SK-N-SH treated with all-trans-retinoic acid at 6 μM for 48 hours (cell line): ENCODE data around the gene ATP9A.

ENCODE experiments used
- ATAC-seq: fragments of 200-7000 bp; cut with Tn5 transposase; 3 replicates; pipeline ENCODE4 v1.9.1; 2020; ENCODE audit warnings: mild to moderate bottlenecking, moderate library complexity
- ARNTL ChIP-seq: fragments of 450-650 bp; formaldehyde crosslinking; IDR thresholded peaks from 2 replicates; pipeline ENCODE4 v1.5.0; 2020; ENCODE audit warnings: low read depth, mild to moderate bottlenecking, moderate library complexity, borderline replicate concordance
- BACH2 ChIP-seq: fragments of 250-450 bp; sonication (Bioruptor Pico); IDR thresholded peaks from 2 replicates; pipeline ENCODE4 v1.9.0; 2021; ENCODE audit warnings: mild to moderate bottlenecking, borderline replicate concordance
- CREB5 ChIP-seq: fragments of 250-450 bp; sonication (Bioruptor Pico); IDR thresholded peaks from 2 replicates; pipeline ENCODE4 v1.5.1; 2020; ENCODE audit warnings: low read depth, mild to moderate bottlenecking, moderate library complexity
- CSDC2 ChIP-seq: fragments of 250-450 bp; sonication (Bioruptor Pico); IDR thresholded peaks from 2 replicates; pipeline ENCODE4 v1.5.0; 2020; ENCODE audit warnings: mild to moderate bottlenecking, moderate library complexity
- CSRNP3 ChIP-seq: fragments of 250-450 bp; sonication (Bioruptor Pico); IDR thresholded peaks from 2 replicates; pipeline ENCODE4 v1.5.1; 2021; ENCODE audit warnings: mild to moderate bottlenecking, moderate library complexity
- ESRRG ChIP-seq: fragments of 250-450 bp; sonication (Bioruptor Pico); IDR thresholded peaks from 2 replicates; pipeline ENCODE4 v1.6.1; 2021; ENCODE audit warnings: mild to moderate bottlenecking
- GLIS3 ChIP-seq: fragments of 250-450 bp; sonication (Bioruptor Pico); IDR thresholded peaks from 2 replicates; pipeline ENCODE4 v1.5.0; 2020; ENCODE audit warnings: mild to moderate bottlenecking, moderate library complexity
- ISL1 ChIP-seq: fragments of 250-450 bp; sonication (Bioruptor Pico); IDR thresholded peaks from 2 replicates; pipeline ENCODE4 v2.1.2; 2022; ENCODE audit warnings: mild to moderate bottlenecking, moderate library complexity
- OSR1 ChIP-seq: fragments of 250-450 bp; sonication (Bioruptor Pico); IDR thresholded peaks from 2 replicates; pipeline ENCODE4 v1.8.0; 2022; ENCODE audit warnings: moderate library complexity, mild to moderate bottlenecking, inconsistent platforms
- PPARA ChIP-seq: fragments of 250-450 bp; sonication (Bioruptor Pico); IDR thresholded peaks from 2 replicates; pipeline ENCODE4 v1.5.0; 2020; ENCODE audit warnings: mild to moderate bottlenecking, borderline replicate concordance
- RARB ChIP-seq: fragments of 250-450 bp; sonication (Bioruptor Pico); IDR thresholded peaks from 2 replicates; pipeline ENCODE4 v1.8.0; 2021; ENCODE audit warnings: mild to moderate bottlenecking, moderate library complexity
- SNAI2 ChIP-seq: fragments of 250-450 bp; sonication (Bioruptor Pico); IDR thresholded peaks from 2 replicates; pipeline ENCODE4 v1.5.0; 2020; ENCODE audit warnings: mild to moderate bottlenecking, moderate library complexity
- TCF4 ChIP-seq: fragments of 250-450 bp; sonication (Bioruptor Pico); IDR thresholded peaks from 2 replicates; pipeline ENCODE4 v1.8.0; 2021; ENCODE audit warnings: mild to moderate bottlenecking, moderate library complexity, borderline replicate concordance
- TOX ChIP-seq: fragments of 250-450 bp; sonication (Bioruptor Pico); IDR thresholded peaks from 2 replicates; pipeline ENCODE4 v1.8.0; 2021; ENCODE audit warnings: mild to moderate bottlenecking, moderate library complexity, borderline replicate concordance
- ZC3H10 ChIP-seq: fragments of 250-450 bp; sonication (Bioruptor Pico); IDR thresholded peaks from 2 replicates; pipeline ENCODE4 v1.5.1; 2021; ENCODE audit warnings: mild to moderate bottlenecking, moderate library complexity
- ZFP3 ChIP-seq: fragments of 250-450 bp; sonication (Bioruptor Pico); IDR thresholded peaks from 2 replicates; pipeline ENCODE4 v1.5.0; 2020; ENCODE audit warnings: mild to moderate bottlenecking, moderate library complexity
- ZFP30 ChIP-seq: fragments of 450-650 bp; formaldehyde crosslinking; IDR thresholded peaks from 2 replicates; pipeline ENCODE4 v1.5.0; 2022; ENCODE audit warnings: mild to moderate bottlenecking, moderate library complexity
- ZNF565 ChIP-seq: fragments of 450-650 bp; formaldehyde crosslinking; conservative IDR thresholded peaks from 2 replicates; pipeline ENCODE4 v1.5.0; 2020; ENCODE audit warnings: low read depth, mild to moderate bottlenecking, moderate library complexity
- ZNF70 ChIP-seq: fragments of 450-650 bp; formaldehyde crosslinking; IDR thresholded peaks from 2 replicates; pipeline ENCODE4 v1.5.0; 2020; ENCODE audit warnings: mild to moderate bottlenecking, moderate library complexity
- ZNF8 ChIP-seq: fragments of 450-650 bp; formaldehyde crosslinking; IDR thresholded peaks from 2 replicates; pipeline ENCODE4 v1.5.0; 2020; ENCODE audit warnings: mild to moderate bottlenecking, moderate library complexity
- TF ChIP-seq, protein P1 (sequence below): fragments of 250-450 bp; sonication (Bioruptor Pico); IDR thresholded peaks from 2 replicates; pipeline ENCODE4 v1.8.0; 2021; ENCODE audit warnings: low read depth, mild to moderate bottlenecking, moderate library complexity, borderline replicate concordance
- TF ChIP-seq, protein P2 (sequence below): fragments of 250-450 bp; sonication (Bioruptor Pico); IDR thresholded peaks from 2 replicates; pipeline ENCODE4 v1.8.0; 2020; ENCODE audit warnings: mild to moderate bottlenecking, moderate library complexity, borderline replicate concordance

ATP9A gene

DNA sequence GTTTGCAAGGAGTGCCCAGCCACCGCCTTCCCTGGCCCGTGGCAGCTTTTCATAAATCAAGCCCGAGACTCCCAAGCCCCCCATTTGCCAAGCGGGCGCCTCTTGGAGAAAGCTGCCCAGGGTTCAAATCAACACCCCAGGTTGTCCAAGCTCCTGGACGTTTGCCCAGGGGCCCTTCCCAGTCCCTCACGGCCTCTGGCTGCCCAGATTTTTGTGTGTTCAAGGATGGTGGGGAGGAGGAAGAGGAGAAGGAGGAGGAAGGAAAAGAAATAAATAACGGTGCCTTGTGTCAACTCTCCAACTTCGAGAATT, 205.1 kb downstream of the ATP9A start:
- TF ChIP-seq BACH2 (CRISPR knock-in tag) (no peak), ZC3H10 (CRISPR knock-in tag) (no peak), OSR1 (CRISPR knock-in tag) (no peak), ZFP30 (no peak), GLIS3 (CRISPR knock-in tag) (no peak), ZNF565 (CRISPR knock-in tag) (no peak), CSRNP3 (CRISPR knock-in tag) (no peak), ISL1 (no peak), PPARA (CRISPR knock-in tag) (no peak), CSDC2 (CRISPR knock-in tag) (no peak), ZNF8 (CRISPR knock-in tag) (no peak)
- no peak for ATAC-seq

DNA sequence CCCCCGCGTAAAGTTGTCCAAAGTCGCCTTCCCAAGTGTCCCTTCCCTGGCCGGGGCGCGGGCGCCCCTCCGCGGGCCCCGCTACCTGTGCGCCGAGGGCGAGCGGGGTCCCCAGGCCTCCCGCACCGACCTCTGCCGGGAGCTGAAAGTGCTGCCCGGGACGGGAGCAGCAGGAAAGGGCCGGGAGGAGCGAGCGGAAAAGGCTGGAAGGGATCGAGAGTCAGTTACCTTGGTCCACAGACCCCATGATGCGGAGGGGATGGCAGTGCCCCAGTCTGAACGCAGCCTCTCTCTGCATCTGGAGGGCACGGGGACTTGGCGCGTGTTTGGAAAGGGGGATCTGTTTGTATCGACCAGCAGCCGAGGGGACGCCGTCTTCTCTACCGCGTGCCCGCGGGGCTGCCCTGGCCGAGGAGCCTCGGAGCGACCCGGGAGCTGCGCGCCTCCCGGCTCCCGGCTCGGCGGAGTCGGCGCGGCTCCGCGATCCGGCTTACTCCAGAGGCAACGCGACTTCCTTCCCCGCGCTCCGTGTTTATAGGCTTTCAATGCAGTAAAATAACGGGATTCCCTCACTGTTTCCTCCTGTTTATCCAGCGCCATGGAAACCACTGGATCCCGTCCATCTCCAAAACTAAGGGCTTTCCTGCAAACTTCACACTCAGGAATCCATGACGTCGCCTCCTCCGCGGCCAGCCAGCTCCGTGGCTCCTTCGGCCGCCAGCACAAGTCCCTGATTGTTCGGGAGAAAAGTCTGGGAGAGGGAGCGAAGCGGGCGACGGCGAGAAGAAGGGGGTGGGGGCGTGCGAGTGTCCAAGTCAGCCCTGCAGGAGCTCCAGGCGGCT, 205.6 kb downstream of the ATP9A start:
- ATAC-seq, result peak; percentile 71
- TF ChIP-seq ZNF8 (CRISPR knock-in tag) (no peak), BACH2 (CRISPR knock-in tag) (no peak), ARNTL (CRISPR knock-in tag) (no peak), ZC3H10 (CRISPR knock-in tag) (no peak), ESRRG (CRISPR knock-in tag) (no peak), OSR1 (CRISPR knock-in tag) (no peak), ISL1 (no peak), ZFP30 (no peak), RARB (no peak), ZFP3 (CRISPR knock-in tag) (no peak), CREB5 (CRISPR knock-in tag) (no peak), SNAI2 (CRISPR knock-in tag) (no peak)
- TF ChIP-seq, protein P1, sequence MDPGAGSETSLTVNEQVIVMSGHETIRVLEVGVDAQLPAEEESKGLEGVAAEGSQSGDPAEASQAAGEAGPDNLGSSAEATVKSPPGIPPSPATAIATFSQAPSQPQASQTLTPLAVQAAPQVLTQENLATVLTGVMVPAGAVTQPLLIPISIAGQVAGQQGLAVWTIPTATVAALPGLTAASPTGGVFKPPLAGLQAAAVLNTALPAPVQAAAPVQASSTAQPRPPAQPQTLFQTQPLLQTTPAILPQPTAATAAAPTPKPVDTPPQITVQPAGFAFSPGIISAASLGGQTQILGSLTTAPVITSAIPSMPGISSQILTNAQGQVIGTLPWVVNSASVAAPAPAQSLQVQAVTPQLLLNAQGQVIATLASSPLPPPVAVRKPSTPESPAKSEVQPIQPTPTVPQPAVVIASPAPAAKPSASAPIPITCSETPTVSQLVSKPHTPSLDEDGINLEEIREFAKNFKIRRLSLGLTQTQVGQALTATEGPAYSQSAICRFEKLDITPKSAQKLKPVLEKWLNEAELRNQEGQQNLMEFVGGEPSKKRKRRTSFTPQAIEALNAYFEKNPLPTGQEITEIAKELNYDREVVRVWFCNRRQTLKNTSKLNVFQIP, result no peak
- TF ChIP-seq, protein P2, sequence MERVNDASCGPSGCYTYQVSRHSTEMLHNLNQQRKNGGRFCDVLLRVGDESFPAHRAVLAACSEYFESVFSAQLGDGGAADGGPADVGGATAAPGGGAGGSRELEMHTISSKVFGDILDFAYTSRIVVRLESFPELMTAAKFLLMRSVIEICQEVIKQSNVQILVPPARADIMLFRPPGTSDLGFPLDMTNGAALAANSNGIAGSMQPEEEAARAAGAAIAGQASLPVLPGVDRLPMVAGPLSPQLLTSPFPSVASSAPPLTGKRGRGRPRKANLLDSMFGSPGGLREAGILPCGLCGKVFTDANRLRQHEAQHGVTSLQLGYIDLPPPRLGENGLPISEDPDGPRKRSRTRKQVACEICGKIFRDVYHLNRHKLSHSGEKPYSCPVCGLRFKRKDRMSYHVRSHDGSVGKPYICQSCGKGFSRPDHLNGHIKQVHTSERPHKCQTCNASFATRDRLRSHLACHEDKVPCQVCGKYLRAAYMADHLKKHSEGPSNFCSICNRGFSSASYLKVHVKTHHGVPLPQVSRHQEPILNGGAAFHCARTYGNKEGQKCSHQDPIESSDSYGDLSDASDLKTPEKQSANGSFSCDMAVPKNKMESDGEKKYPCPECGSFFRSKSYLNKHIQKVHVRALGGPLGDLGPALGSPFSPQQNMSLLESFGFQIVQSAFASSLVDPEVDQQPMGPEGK (CRISPR knock-in tag), result no peak

GRCh38 chr20:51562027-51562331, 206.2 kb downstream of the ATP9A start:
- ATAC-seq, result peak; percentile 17
- TF ChIP-seq ZNF70 (CRISPR knock-in tag) (no peak), CSRNP3 (CRISPR knock-in tag) (no peak), GLIS3 (CRISPR knock-in tag) (no peak), BACH2 (CRISPR knock-in tag) (no peak), TOX (no peak), TCF4 (CRISPR knock-in tag) (no peak), CREB5 (CRISPR knock-in tag) (no peak)
- TF ChIP-seq, protein P2 (CRISPR knock-in tag), result no peak
- TF ChIP-seq, protein P1, result no peak
